22Rv1 (cell line): ENCODE data around the gene POLD4.
A peak's percentile ranks its signal among the peaks of the same experiment; 100 is the strongest.

ENCODE experiments used
- H3K27ac ChIP-seq: fragments of 450-650 bp; 2 replicates; pipeline ENCODE4 v1.5.1; 2017
- ZFX ChIP-seq: fragments of 450-650 bp; IDR thresholded peaks from 2 replicates; pipeline ENCODE4 v1.6.1; 2017; ENCODE audit warnings: antibody characterized with exemption, borderline replicate concordance
- TF ChIP-seq, protein P1 (sequence below): fragments of 450-650 bp; IDR thresholded peaks from 2 replicates; pipeline ENCODE4 v1.5.1; 2017; ENCODE audit warnings: mild to moderate bottlenecking

POLD4 gene

GRCh38 chr11:67384851-67385366, 31.6 kb upstream of the POLD4 start:
- TF ChIP-seq ZFX, result no peak
- TF ChIP-seq, protein P1, sequence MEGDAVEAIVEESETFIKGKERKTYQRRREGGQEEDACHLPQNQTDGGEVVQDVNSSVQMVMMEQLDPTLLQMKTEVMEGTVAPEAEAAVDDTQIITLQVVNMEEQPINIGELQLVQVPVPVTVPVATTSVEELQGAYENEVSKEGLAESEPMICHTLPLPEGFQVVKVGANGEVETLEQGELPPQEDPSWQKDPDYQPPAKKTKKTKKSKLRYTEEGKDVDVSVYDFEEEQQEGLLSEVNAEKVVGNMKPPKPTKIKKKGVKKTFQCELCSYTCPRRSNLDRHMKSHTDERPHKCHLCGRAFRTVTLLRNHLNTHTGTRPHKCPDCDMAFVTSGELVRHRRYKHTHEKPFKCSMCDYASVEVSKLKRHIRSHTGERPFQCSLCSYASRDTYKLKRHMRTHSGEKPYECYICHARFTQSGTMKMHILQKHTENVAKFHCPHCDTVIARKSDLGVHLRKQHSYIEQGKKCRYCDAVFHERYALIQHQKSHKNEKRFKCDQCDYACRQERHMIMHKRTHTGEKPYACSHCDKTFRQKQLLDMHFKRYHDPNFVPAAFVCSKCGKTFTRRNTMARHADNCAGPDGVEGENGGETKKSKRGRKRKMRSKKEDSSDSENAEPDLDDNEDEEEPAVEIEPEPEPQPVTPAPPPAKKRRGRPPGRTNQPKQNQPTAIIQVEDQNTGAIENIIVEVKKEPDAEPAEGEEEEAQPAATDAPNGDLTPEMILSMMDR, result no peak
- H3K27ac ChIP-seq, result no peak overlapping the region

GRCh38 chr11:67382276-67383136, 29.2 kb upstream of the POLD4 start:
- no peak overlapping the region for H3K27ac ChIP-seq

DNA sequence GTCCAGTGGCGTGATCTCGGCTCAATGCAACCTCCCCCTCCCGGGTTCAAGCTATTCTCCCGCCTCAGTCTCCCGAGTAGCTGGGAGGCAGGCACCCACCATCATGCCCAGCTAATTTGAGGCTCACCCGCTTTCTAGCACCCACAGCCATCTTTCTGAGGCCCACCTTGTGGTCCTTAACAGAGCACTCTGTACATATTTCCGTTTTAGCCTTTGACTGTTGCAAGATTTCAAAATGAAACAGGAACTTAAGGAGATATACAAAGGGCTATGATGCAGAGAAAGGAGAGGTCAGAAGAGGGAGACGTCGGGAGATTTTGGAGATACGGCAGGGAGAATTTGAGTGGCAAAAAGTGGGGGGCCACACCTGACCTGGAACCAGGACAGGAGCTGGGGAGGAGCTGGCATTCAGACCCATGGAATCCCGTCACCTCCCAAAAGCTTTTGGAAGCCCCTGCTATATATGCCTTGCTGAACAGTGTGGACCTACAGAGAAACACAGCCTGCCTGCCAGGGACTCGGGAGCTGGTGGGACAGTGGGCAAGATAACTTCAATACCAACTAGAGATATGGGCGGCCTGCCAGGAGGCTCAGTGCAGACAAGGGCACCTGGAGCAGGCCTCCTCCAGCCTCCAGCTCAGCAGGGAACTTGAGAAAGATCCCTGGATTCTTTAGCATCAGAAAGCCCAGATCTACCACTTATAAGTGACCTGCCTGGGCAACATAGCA, 28.1 kb upstream of the POLD4 start:
- H3K27ac ChIP-seq, result no peak overlapping the region
- TF ChIP-seq, protein P1, result no peak
- TF ChIP-seq ZFX, result no peak

More at GRCh38 chr11:67382276-67383136, 29.2 kb upstream of the POLD4 start:
- TF ChIP-seq ZFX, result no peak
- TF ChIP-seq, protein P1, result peak; percentile 94

DNA sequence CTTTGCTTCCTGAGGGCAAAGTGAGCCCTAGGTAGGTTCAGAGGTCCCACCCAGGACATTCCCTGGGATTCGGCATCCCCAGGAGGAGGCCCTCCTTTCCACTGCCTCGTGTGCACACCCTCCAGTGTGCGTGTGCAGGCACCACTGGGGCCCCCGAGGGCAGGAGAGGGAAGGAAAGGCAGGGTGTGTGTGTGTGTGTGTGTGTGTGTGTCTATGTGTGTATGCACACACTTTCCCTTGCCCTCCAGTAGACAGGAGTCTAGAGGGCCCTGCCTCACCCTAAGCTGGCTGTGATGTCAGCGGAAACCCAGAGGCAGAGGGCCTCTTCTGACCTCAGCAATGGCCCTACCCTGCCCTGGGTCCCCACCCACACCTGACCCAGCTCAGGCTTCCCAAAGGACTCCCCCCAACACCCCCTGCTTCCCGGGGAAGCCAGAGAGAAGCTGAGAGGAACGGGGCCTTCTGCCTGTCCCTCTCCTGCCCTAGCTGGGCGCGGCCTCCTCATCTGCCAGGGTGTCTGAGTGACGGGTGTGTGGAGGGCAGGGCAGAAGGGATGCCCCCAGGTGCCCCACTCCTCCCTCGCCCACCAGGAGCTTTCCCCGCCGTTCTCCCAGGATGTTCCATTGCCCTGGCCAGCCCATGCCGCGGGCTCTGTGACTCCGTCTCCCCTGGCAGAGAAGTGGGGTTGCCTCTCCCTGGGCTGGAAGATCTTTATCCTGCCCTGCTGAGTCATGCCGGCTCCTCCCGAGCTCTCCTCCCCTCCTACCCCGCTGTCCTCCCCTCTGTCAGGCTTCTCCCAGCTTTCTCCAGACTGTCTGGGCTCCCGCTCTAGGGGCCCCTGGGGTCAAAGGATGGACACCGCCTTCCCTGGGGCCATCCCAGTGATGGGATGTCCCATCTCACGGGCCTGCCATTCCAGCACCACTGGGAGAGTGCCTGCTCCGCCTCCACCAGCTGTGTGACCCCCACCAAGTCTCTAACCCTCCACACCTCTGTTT, 26.0 kb upstream of the POLD4 start:
- no peak for TF ChIP-seq ZFX
- TF ChIP-seq, protein P1, result no peak
- no peak overlapping the region for H3K27ac ChIP-seq

DNA sequence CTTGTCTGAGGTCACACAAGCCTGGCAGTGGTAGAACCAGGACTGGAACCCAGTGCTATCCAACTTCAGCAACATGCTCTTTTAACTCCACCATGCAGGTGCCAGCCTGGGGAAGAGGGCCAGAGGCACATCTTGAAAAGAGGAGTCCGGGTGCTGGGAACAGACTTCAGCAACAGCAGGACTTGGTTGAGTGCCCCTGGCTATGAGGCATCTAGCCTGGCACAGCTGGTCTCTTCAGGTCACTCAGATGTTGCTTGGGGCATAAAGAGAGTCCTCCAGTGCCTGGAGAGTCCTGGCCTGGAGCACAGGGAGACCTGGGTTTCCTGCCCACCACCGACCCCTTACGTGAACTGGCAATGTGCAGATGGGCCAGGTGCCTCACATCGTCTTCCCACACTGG, 25.2 kb upstream of the POLD4 start:
- TF ChIP-seq ZFX, result no peak
- TF ChIP-seq, protein P1, result no peak
- no peak overlapping the region for H3K27ac ChIP-seq

GRCh38 chr11:67376873-67377808, 23.8 kb upstream of the POLD4 start:
- H3K27ac ChIP-seq, result 0 out of 2 replicates have a peak overlapping the region, but pooled peaks have one; percentile 10
- TF ChIP-seq, protein P1, result no peak
- TF ChIP-seq ZFX, result no peak
